ENCODE results near the gene CCNQ.

Gene CCNQ

DNA sequence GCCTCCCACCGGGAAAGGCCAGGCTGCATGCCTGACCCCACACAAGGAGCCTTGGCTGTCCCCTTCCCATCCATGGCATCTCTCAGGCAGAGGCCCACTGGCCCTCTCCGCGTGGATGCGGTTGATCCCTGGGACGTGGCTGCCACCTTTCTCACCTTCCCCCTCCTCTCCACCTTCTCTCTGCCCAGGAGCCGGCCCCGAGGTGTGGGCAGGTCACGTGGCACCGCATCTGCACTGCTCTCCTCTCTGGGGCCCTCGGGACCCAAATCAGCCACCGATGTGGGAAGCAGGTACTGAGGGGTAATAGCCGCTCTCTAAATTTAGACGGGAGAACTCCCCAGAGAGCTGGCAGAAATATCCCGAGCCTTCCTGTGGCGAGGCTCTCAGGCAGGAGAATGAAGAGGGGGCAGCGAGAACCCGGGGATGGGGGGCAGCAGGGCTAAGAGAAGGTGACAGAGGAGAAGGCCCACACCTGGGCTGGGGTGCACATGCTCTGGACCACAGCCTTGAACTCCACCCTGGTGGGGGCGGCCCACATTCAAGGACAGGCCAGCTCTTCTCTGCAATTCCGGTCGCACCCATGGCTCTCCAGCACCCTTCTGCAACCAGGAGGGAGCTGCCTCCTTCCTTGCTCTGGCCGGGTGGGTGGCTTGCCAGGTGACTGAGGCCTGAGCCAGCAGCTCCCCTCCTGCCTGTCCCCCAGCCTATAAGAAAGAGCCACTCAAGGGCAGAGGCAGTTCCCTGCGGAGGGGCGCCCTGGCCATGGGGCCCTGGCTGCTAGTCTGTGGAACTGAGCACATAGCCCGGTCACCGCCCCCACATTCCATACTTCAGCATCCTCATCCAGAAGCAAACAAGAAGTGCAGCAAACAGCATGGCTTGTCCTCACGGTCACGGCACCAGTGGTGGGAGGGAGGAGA is 38.4 kb upstream of the CCNQ start:
- no peak for DNase-seq (ENCODE audit: low read depth)

DNA sequence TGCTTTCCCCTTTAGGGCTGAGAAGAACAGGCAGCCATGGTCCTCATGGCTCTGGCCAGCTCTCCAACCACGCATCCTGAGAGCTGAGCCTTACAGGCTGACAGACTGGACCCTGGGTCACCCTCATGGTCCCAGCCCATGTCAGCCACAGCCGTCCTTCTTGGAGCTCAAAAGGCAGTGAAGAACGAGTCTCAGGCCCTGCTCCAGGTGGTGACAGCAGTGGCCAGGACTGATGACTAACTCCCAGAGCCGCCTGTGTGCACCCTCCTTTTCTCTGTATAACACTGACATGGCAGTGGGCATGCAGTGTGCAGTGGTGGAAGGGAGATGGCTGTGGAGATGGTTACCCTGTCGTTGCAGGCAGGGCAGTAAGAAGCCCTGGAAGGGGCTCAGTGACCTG is 37.8 kb upstream of the CCNQ start:
- no peak for DNase-seq (ENCODE audit: low read depth)

DNA sequence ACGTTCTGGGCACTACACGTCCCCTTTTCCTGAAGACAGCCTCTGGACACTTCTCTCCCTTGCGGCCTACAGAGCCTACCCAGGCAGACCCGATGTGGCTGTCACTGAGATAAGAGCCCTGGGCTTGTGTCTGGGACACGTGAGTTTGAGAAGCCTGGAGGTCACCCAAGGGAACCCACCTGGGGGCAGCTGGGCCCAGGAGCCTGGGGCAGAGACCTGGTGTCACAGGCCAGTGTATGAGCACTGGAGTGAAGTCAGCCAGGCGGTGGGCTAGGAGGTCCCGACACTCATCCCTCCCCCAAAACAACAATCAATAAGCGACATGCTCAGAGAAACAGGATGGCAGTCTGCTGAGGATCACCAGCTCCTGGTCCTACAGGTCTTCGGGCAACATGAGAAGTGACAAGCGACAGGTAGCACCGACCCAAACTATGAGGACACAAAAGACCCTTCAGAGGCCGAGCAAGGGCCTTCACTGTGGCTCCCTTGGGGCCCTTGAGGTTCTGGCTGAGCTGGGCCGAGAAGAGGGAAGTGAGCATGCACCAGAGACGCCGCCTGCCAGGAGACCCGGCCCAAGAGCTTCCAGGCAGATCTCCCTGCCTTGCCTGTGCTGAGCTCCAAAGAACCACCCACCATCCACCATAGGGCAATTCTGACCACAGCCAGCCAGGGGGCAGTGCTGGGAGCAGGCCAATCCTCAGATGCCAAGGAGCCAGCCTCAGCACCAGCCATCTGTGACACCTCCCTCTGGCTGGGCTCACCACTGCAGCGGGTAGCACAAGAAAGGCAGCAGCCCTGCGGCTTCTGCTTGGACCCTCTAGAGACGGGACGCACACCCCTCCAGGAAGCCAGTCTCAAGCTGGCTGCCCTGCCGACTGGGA is 37.1 kb upstream of the CCNQ start:
- no peak for DNase-seq (ENCODE audit: low read depth)

DNA sequence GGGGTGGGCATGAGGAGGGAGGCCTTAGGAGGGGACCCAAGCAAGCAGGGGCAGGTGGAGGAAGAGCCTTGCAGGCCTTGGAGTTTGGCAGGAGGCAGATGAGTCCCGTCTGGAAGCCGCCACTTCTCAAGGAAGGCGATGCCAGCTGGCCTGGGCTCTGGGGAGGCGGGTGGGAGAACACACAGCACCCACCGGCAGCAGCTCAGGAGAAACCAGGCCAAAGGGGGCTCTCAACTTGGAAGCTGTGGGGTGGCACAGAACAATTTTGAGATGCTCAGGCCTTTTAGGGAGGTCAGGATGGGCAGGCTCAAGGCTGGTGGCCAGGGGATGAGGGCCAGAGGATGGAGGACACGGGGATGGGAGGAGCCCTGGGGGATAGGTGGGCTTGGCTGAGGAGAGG is 36.4 kb upstream of the CCNQ start:
- no peak for DNase-seq (ENCODE audit: low read depth)

DNA sequence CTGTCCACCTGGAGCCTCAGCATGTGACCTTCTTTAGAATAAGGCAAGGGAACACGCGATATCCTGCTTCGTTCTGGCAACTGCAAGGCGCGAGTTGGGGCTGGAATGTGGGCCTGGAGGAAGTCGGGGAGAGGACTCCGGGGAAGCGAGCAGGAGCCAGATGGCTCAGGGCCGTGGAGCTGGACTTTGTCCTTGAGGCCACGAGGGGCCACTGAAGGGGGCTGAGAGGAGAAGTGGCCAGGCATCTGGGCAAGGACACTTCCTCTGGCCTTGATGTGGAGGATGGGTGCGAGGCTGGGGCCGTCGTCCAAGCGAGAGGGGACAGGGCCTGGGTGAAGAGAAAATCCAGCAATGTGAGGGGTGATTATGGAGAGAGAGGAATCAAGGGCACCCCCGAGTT is 35.9 kb upstream of the CCNQ start:
- DNase-seq (ENCODE audit: low read depth), result no peak

DNA sequence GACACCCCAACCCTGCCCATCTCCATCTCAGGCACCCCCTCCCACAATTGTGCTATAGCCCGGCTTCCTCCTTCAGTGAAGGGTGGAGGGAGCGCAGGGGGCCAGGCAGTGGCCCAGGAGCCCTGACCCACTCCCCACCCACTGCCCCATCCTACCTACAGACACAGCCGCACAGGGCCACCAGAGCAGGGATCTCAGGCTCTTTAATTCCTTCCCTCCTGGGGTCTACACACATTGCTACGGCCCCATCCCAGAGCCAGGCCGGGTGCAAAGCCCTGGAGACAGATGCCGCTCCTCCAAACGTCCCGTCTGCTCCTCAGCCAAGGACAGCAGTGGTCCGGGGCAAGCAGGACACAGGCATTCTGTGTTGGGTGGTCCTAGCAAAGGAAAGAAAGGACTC is 35.3 kb upstream of the CCNQ start:
- no peak for DNase-seq (ENCODE audit: low read depth)

DNA sequence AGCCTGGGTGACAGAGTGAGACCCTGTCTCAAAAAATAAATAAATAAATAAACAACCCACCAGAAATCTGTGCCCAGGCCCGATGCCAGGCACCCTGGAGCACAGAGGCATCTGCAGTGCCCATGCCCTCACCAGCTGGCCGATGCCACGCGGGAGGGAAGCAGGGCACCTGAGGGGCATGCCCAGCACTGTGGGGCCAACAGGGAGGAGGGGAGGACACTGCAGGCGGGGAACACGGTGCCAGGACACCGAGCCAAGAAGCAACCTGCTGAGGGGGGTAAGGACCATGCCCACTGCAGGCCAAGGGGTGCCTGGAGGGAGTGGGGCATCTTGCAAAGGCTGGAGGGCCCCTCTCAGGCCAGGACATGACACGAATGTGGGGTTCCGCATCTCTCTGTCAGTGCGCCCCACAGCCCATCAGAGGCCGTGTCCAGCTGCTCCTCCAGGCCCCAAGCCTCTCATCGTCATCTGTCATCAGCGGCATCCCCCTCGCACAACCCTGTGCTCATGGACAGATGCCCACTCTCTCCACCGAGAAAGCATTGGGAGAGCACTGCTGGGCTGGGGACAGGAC is 34.8 kb upstream of the CCNQ start:
- no peak for DNase-seq (ENCODE audit: low read depth)

DNA sequence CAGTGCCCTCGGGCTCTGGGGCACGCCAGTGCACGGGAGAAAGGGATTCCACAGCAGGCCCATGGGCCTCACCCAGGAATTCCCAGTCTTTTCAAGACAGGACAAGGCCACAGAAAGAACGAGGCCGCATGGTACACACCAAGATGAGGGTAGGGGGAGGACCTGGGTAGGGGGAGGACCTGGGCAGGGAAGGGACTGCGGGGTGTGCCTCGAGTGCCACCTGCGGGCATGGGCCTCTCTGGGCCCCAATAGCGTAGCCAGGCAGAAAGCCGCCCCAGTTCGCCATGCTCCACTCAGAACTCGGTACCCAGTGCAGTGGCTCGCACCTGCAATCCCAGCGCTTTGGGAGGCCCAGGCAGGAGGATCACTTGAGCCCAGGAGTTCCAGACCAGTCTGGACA is 34.1 kb upstream of the CCNQ start:
- DNase-seq (ENCODE audit: low read depth), result no peak

DNA sequence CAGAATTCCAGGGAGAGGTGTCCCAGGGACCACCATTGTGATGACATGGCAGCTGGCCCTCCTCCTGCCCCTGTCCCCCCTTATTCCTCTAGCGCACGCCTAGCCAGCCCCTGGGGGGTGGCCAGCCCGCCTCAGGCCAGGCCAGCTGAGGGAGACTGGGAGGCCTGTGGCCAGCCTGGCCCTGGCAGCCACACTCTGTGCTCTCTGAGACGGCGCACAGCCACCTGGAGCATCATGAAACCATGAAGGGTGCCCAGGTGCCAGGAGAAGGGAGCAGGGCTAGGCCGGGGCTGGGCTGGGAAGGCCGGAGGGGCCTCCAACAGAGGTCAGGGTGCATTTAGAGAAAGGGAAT is 33.6 kb upstream of the CCNQ start:
- no peak for DNase-seq (ENCODE audit: low read depth)

DNA sequence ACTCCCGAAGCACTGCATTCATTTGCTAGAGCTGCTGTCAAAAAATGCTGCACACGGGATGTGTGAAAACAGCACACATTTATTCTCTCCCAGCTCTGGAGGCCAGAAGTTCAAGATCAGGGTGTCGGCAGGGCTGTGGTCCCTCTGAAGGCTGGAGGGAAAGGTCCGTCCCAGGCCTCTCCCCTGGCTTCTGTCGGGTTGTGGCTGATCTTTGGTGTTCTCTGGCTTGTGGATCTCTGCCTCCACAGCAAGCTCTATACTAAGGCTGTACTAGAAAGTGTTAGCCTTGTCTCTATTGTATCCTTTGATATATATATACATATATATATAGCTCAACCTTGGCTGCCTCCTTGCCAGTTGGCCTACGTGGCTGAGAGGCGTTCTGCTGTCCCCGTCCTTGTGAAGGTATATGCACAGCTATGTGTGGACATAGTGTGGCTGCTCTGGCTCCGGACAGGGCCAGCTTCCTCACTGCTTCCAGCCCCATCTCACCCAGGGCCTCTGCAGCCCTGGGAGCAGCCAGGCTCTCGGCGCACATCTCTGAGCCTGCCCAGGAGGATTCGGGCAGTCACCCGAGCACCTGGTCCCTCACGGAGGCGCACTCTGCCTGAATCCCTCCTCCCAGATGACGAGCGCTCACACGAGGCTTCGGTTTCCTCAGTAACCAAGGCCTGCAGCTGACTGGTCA is 33.1 kb upstream of the CCNQ start:
- no peak for DNase-seq (ENCODE audit: low read depth)

DNA sequence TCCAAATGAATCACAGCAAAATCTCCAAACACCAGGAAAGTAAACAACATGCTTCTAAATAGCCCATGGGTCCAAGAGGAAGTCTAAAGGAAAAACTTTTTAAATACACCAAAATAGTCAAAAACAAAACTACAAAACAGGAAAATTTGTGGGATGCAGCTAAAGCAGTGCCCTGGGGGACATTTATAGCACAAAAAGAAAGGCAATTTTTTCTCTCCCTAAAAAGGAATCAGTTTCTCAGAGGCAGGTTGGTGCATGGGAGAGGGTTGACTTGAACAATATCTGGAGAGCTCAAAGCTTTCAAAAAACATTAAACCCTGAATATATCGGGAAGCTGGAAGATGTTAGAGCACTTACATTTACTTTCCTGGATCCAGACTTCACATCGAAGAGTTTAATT is 32.4 kb upstream of the CCNQ start:
- DNase-seq (ENCODE audit: low read depth), result no peak

DNA sequence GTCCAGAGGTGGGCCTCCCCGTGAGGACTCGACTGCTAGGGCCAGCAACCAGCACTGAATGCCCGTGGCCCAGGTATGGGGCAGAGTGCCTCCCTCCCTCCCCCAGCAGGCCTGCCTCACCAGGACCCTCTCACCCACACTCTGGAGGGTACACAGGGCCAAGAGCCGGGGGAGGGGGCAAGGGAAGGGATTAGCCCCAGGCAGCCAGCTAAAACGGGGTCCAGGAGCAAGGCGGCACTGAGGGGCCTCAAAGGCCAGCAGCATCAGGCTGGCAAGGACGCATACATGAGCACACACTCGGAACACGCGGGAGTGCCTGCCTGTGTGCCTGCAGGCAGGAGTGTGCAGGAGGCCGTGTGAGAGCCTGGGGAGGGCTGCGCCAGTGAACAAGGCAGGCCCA is 29.7 kb upstream of the CCNQ start:
- no peak for DNase-seq (ENCODE audit: low read depth)

DNA sequence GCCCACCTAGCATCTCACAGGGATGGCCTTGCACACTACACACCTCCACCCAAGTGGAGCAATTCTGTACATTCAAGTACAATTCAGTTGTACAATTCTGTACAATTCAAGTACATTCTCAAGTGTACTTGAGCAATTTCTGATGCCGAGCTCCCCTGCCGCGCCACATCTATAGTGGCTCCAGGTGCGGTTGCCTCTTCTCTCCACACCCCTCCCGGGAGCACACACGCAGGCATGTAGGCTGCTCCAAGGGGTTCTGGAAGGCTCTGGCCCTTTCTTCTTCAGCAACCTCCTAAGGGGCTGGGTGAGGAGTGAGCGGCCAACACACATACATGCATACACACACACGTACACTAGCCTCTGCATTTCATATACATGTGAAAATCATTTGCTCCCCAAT is 29.2 kb upstream of the CCNQ start:
- DNase-seq (ENCODE audit: low read depth), result no peak

DNA sequence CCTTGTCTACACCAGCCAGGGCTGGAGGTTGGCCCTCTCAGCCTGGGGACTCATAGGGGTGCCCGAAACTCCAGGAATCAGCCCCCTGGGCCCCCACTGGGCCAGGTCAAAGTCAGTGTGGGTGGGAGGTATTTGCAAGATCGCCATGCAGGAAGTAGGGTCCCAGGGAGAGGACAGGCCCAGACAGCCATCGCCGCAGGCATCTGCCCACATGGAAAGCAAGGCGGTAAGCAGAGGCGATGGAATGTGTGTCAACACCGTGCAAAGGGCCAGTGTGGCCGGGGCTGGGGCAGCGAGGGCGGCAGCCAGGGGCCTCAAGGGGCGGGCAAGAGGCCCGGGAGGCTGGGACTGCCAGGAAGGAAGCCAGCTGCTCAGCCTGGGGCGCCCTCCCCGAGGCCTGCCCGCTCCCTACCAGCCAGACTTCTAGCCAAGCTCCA is 28.8 kb upstream of the CCNQ start:
- DNase-seq (ENCODE audit: low read depth), result no peak

DNA sequence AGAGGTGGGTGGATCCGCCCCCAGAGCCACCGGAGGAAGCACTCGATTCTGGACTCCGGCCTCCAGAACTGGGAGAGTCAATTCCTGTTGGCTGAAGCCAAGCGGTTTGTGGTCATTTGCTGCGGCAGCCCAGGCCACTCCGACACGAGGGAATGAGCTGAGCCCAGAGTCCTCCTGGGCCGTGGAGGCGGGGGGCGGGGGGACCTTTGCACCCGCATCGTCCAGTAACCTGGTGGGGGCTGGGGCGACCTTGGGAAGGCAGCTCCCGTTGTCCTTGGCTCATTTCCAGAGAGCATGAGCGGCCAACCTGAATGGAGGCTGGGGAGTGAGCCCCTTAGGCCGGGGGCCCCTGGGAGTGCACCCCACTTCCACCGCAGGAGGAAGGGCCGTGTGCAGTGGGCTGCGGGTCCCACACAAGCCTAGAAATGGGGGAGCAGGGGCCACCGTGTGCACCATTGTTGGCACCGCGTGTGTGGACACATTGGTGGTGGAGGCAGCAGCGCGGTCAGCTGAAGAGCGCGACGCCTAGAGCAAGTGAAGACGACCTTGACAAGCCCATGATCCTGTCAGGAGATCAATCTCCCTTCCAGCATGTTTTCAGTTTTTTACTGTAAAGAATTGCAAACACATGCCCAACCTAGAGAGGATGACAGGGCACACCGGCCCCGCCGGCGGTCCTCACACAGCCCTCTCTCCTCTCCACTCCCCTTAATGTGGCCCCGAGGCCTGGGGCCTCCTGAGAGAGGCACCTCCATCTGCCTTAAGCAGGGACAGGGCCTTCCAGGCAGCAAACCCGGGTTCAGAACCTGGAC is 28.1 kb upstream of the CCNQ start:
- no peak for DNase-seq (ENCODE audit: low read depth)

DNA sequence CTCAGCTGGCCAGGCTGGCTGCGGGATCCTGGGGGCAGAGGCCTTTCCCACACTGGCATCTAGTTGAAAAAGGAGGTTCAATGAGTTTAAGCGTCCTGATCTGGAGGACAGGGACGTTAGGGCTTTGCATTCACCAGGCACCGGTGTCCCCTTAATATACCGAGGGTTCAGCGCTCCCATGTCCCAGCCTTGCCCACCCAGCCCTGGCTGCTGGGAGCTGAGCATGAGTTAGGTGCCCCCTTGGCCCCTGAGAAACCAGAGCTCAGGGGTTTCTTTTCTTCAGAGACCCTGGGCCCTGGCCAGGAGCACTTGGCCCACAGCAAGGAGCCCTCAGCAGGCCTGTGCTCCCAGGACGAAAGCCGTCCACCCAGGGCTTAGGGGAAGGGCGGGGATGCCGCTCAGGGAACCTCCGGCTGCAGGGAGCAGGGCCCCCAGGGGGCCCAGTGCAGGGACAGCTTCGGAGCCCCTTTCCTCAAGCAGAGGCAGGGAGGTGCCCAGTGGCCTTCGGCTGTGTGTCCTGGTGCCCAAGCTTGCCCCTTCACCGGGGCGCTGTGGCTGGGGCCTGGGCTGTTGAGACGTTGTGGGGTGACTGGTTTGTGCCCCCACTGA is 27.2 kb upstream of the CCNQ start:
- DNase-seq (ENCODE audit: low read depth), result no peak

DNA sequence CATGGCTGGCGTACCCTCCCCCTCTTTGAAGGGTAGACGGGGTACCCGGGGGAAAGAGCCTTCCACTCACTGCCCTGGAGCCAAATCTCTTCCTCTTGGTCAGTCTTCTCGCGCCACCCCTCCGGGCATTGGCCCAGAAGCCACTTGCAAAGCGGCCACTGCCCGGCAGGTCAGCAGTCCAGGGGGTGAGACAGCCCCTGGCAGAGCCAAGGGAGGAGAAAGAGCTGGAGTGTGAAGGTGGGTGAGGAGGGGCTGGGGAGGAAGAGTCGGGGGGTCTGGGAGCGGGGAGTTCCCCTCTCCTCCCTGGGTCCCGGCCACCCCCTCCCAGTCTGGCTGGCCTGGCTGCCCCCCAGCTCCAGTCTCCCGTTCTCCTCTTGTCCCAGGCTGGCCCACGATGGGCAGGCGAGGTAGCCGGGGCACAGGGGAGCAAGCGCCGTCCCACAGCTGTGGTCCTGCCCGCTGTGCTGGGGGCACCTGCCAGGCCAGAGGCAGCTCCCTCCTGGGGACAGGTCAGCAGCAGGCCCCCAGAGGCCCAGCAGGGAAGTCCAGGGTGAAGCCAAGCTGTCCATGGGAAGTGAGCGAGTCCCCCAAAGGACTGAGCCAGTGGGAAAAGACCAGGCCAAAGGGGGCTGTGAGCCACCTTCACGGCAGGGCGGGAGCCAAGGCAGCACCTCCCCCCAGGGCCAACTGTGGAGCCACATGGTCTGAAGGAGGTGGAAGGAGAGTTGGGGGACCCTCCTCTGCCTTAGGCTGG is 26.5 kb upstream of the CCNQ start:
- no peak for DNase-seq (ENCODE audit: low read depth)

DNA sequence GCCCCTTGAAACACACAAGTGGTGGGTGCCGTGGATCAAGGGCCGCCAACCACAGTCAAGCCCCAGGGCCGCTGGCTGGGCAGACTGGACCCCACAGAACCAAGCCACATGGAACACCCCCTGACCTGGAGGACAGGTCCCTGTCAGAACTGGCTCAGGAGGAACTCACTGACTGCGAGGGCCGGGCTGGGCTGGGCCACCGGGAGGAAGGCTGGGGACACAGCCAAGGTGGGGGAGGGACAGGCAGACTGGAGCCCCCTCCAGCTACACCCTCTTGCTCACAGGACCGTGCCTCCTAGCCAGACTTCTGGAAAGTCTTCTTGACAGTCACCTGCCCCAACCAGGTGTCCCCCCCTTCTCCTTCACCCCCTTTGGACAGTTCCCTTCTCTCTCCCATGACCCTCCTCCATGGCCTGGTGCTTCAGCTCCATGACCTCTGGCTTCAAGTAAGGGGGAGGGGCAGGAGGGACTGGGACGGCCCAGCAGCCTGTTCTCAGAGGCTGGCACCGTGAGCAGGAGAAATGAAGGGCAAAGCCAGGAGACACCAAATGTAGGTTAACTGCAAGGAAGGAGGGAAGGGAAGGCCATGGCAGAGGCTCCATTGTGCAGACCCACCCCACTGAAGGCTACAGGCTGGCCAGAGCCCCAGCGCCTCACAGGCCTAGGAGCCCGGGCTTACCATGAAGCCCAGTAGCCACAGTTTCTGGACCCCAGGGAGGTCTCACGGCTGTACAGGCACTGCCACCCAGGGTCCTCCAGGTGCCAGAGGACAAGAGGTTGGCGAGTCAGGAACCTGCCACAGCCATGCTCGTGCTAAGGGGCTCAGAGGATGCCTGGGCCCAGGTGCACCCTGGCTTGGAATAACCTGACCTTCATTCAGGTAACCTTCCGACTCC is 25.5 kb upstream of the CCNQ start:
- DNase-seq (ENCODE audit: low read depth), result no peak

DNA sequence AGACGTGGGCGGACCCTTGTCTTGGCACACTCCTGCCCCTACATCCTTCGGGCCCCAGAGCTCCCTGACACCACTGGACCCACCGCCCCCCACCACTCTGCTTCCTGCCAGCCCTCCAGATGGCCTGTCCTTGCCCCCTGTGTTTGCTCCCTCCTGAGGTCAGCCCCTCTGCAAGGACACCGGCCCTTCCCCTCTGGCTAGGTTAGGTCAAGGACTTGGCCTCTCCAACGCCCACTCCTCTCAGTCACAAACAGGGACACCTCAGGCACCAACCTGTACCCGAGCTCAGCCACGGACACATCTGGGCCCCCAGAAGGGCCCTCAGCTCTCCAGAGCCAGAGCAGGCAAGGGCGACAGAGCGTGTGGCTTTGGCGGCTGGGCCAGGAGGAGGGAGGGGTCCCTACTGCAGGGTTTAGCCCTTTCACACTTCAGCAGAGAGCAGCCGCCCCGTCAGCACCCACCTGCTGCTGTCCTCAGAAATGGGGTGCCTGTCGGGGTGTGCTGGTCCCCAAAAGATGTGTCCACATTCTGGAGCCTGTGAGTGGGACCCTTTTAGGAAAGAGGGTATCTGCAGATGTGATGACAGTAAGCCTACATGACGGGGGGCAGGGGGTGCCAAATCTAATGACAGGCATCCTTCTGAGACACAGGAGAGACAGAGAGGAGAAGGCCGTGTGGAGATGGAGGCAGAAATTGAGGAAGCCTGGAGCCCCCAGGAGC is 24.5 kb upstream of the CCNQ start:
- DNase-seq (ENCODE audit: low read depth), result no peak
